ENCODE measurements around the gene MYMK.

GRCh38 chr9:133470427-133470924 is 54.3 kb downstream of the MYMK start:
- no peak for TF ChIP-seq CTCF (IDR thresholded peaks at IDR 0.05 in 4 of 5, conservative IDR thresholded peaks at IDR 0.05 in 1 of 5)
- TF ChIP-seq POLR2A (IDR thresholded peaks at IDR 0.05) = no peak
